ENCODE data around the gene PAX8. TPM values are rescaled to one million over a fixed set of nuclear protein-coding genes. Genes with fewer than 3 reads are reported as not detected.

PAX8 gene
- total and polyA plus RNA-seq, 2 of the 13 experiments (the other 11 are each of a cell fraction or from before 2014, with no cell fraction given), result 1.5 to 8.8 TPM

GRCh38 chr2:113167115-113167932, 111.4 kb downstream of the PAX8 start (continued):
- TF ChIP-seq TCF7 (IDR thresholded peaks at IDR 0.05; ENCODE audit: low read depth), result peak; percentile 52; the same call in 1 of the 2 replicates
- TF ChIP-seq SOX5 (CRISPR knock-in tag; IDR thresholded peaks at IDR 0.05; ENCODE audit: borderline replicate concordance), result peak; percentile 96
- TF ChIP-seq KLF12 (CRISPR knock-in tag; IDR thresholded peaks at IDR 0.05; ENCODE audit: borderline replicate concordance), result 0 out of 2 replicates have a peak, but pooled peaks have one; percentile 76
- peak; percentile 90 for TF ChIP-seq ZBTB43 (CRISPR knock-in tag; conservative IDR thresholded peaks at IDR 0.05)
- peak; percentile 77; the same call in 1 of the 2 replicates for TF ChIP-seq TBX3 (IDR thresholded peaks at IDR 0.05; ENCODE audit: borderline replicate concordance)
- TF ChIP-seq, protein P1, sequence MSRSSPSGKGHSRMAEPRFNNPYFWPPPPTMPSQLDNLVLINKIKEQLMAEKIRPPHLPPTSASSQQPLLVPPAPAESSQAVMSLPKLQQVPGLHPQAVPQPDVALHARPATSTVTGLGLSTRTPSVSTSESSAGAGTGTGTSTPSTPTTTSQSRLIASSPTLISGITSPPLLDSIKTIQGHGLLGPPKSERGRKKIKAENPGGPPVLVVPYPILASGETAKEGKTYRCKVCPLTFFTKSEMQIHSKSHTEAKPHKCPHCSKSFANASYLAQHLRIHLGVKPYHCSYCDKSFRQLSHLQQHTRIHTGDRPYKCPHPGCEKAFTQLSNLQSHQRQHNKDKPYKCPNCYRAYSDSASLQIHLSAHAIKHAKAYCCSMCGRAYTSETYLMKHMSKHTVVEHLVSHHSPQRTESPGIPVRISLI (CRISPR knock-in tag; IDR thresholded peaks at IDR 0.05; ENCODE audit: borderline replicate concordance), result peak; percentile 75; the same call in 1 of the 2 replicates
- peak; percentile 80 for TF ChIP-seq GZF1 (CRISPR knock-in tag; IDR thresholded peaks at IDR 0.05)
- TF ChIP-seq E2F2 (CRISPR knock-in tag; IDR thresholded peaks at IDR 0.05; ENCODE audit: borderline replicate concordance), result peak; percentile 73; the same call in 1 of the 2 replicates
- TF ChIP-seq DNMT3B (CRISPR knock-in tag; conservative IDR thresholded peaks at IDR 0.05), result no peak
- TF ChIP-seq SYNCRIP (IDR thresholded peaks at IDR 0.05; ENCODE audit: insufficient read depth, low read depth, low read length), result no peak
- peak; percentile 25; the same call in 1 of the 2 replicates for TF ChIP-seq ZC3H4 (CRISPR knock-in tag; IDR thresholded peaks at IDR 0.05; ENCODE audit: borderline replicate concordance)
- TF ChIP-seq, protein P2, sequence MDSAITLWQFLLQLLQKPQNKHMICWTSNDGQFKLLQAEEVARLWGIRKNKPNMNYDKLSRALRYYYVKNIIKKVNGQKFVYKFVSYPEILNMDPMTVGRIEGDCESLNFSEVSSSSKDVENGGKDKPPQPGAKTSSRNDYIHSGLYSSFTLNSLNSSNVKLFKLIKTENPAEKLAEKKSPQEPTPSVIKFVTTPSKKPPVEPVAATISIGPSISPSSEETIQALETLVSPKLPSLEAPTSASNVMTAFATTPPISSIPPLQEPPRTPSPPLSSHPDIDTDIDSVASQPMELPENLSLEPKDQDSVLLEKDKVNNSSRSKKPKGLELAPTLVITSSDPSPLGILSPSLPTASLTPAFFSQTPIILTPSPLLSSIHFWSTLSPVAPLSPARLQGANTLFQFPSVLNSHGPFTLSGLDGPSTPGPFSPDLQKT (CRISPR knock-in tag; IDR thresholded peaks at IDR 0.05; ENCODE audit: borderline replicate concordance), result no peak
- peak; percentile 83; the same call in 1 of the 2 replicates for TF ChIP-seq ZKSCAN5 (CRISPR knock-in tag; IDR thresholded peaks at IDR 0.05)
- TF ChIP-seq ZNF841 (CRISPR knock-in tag; IDR thresholded peaks at IDR 0.05; ENCODE audit: borderline replicate concordance), result peak; percentile 75; the same call in 1 of the 2 replicates
- TF ChIP-seq UBTF (CRISPR knock-in tag; IDR thresholded peaks at IDR 0.05), result peak; percentile 95
- TF ChIP-seq SUZ12 (IDR thresholded peaks at IDR 0.05; ENCODE audit: low read depth, low read length), result no peak
- peak; percentile 93 for TF ChIP-seq ZBTB39 (CRISPR knock-in tag; IDR thresholded peaks at IDR 0.05)
- peak; percentile 99 for TF ChIP-seq ARNTL (CRISPR knock-in tag; IDR thresholded peaks at IDR 0.05)
